Measurements from ENCODE around the gene GCN1. TPM values are rescaled to one million over a fixed set of nuclear protein-coding genes. Genes with fewer than 3 reads are reported as not detected.

GCN1 gene
- total RNA-seq, 2 experiments from 2014 or later = 101 to 110 TPM

- no peak overlapping the region for H3K4me3 Mint-ChIP-seq
- POLR2A ChIA-PET = interaction anchor here (2.2 kb wide), 1 partner anchor 13 kb away, joined by 13 read pairs; the partner anchor contains the start of gene RAB35
- no peaks in the 10 kb centered on the region for H3K27me3 Mint-ChIP-seq
- H3K4me1 Mint-ChIP-seq = peaks cover 10% of the 10 kb centered on the region
- DNase-seq (no peak), ATAC-seq (ENCODE audit: low read depth) (no peak)
- H3K9me3 Mint-ChIP-seq = no peaks in the 10 kb centered on the region
- H3K36me3 Mint-ChIP-seq = peaks cover 9% of the 10 kb centered on the region
- H3K27ac Mint-ChIP-seq = no peak overlapping the region
Measured at GRCh38 chr12:120103371-120103770, 91.1 kb downstream of the GCN1 start.

- DNase-seq (no peak), ATAC-seq (ENCODE audit: low read depth) (no peak)
- H3K4me1 Mint-ChIP-seq = peaks cover 7% of the 10 kb centered on the region
- H3K4me3 Mint-ChIP-seq = no peak overlapping the region
- POLR2A ChIA-PET = interaction anchor here (2.2 kb wide), 1 partner anchor 13 kb away, joined by 13 read pairs; the partner anchor contains the start of gene RAB35
- no peaks in the 10 kb centered on the region for H3K9me3 Mint-ChIP-seq
- peaks cover 10% of the 10 kb centered on the region for H3K36me3 Mint-ChIP-seq
- H3K27me3 Mint-ChIP-seq = no peaks in the 10 kb centered on the region
- no peak overlapping the region for H3K27ac Mint-ChIP-seq
Measured at GRCh38 chr12:120103044-120103338, 91.5 kb downstream of the GCN1 start.

- no peaks in the 10 kb centered on the region for H3K27me3 Mint-ChIP-seq
- H3K27ac Mint-ChIP-seq = no peak overlapping the region
- no peaks in the 10 kb centered on the region for H3K9me3 Mint-ChIP-seq
- H3K36me3 Mint-ChIP-seq = peaks cover 11% of the 10 kb centered on the region
- DNase-seq (no peak), ATAC-seq (ENCODE audit: low read depth) (no peak)
- no peak overlapping the region for H3K4me3 Mint-ChIP-seq
- peaks cover 6% of the 10 kb centered on the region for H3K4me1 Mint-ChIP-seq
- POLR2A ChIA-PET = interaction anchor here (1.3 to 2.2 kb wide), 3 partner anchors 12 to 99 kb away, joined by 3 to 13 read pairs (median 3); partner anchors contain the start of genes RAB35 and RPLP0
Measured at GRCh38 chr12:120102189-120103043, 92.1 kb downstream of the GCN1 start.

GRCh38 chr12:120101617-120102016 lies 92.9 kb downstream of the GCN1 start:
- Mint-ChIP-seq H3K27ac (peak overlapping the region; percentile 32), H3K27me3 (no peaks in the 10 kb centered on the region), H3K4me1 (peaks cover 6% of the 10 kb centered on the region), H3K4me3 (no peak overlapping the region), H3K36me3 (peaks cover 11% of the 10 kb centered on the region), H3K9me3 (no peaks in the 10 kb centered on the region)
- DNase-seq = no peak
- ATAC-seq (ENCODE audit: low read depth) = no peak
- POLR2A ChIA-PET = interaction anchor here (1.3 to 2.2 kb wide), 3 partner anchors 13 to 100 kb away, joined by 3 to 13 read pairs (median 3); partner anchors contain the start of genes RAB35 and RPLP0

GRCh38 chr12:120101182-120101581 lies 93.3 kb downstream of the GCN1 start:
- peaks cover 10% of the 10 kb centered on the region for H3K36me3 Mint-ChIP-seq
- peaks cover 6% of the 10 kb centered on the region for H3K4me1 Mint-ChIP-seq
- H3K9me3 Mint-ChIP-seq = no peaks in the 10 kb centered on the region
- DNase-seq (no peak), ATAC-seq (ENCODE audit: low read depth) (no peak)
- H3K27me3 Mint-ChIP-seq = no peaks in the 10 kb centered on the region
- POLR2A ChIA-PET = interaction anchor here (1.3 to 1.4 kb wide), 2 partner anchors 13 to 100 kb away, joined by 3 read pairs; partner anchors contain the start of gene RPLP0
- H3K4me3 Mint-ChIP-seq = no peak overlapping the region
- H3K27ac Mint-ChIP-seq = peak overlapping the region; percentile 32

- Mint-ChIP-seq H3K27ac (no peak overlapping the region), H3K9me3 (no peaks in the 10 kb centered on the region), H3K4me1 (peaks cover 6% of the 10 kb centered on the region), H3K27me3 (no peaks in the 10 kb centered on the region), H3K4me3 (no peak overlapping the region), H3K36me3 (peaks cover 7% of the 10 kb centered on the region)
- DNase-seq (no peak), ATAC-seq (ENCODE audit: low read depth) (no peak)
- POLR2A ChIA-PET = interaction anchor here (1.4 kb wide), 1 partner anchor 101 kb away, joined by 3 read pairs; the partner anchor contains the start of gene RPLP0
Measured at GRCh38 chr12:120100630-120101029, 93.9 kb downstream of the GCN1 start.

GRCh38 chr12:120099738-120100137 lies 94.8 kb downstream of the GCN1 start:
- Mint-ChIP-seq H3K9me3 (no peaks in the 10 kb centered on the region), H3K4me1 (peaks cover 6% of the 10 kb centered on the region), H3K27me3 (no peaks in the 10 kb centered on the region), H3K27ac (no peak overlapping the region), H3K4me3 (no peak overlapping the region), H3K36me3 (peaks cover 7% of the 10 kb centered on the region)
- POLR2A ChIA-PET = no interaction called here
- no peak for DNase-seq
- ATAC-seq (ENCODE audit: low read depth) = no peak

- Mint-ChIP-seq H3K36me3 (peaks cover 6% of the 10 kb centered on the region), H3K27me3 (no peaks in the 10 kb centered on the region), H3K9me3 (no peaks in the 10 kb centered on the region), H3K27ac (no peak overlapping the region), H3K4me1 (peaks cover 8% of the 10 kb centered on the region), H3K4me3 (no peak overlapping the region)
- DNase-seq (no peak), ATAC-seq (ENCODE audit: low read depth) (no peak)
- POLR2A ChIA-PET = no interaction called here
Measured at GRCh38 chr12:120098756-120099470, 95.6 kb downstream of the GCN1 start.

- Mint-ChIP-seq H3K4me3 (no peak overlapping the region), H3K27ac (no peak overlapping the region), H3K36me3 (peaks cover 3% of the 10 kb centered on the region), H3K4me1 (peaks cover 4% of the 10 kb centered on the region), H3K27me3 (no peaks in the 10 kb centered on the region), H3K9me3 (no peaks in the 10 kb centered on the region)
- POLR2A ChIA-PET = no interaction called here
- DNase-seq (no peak), ATAC-seq (ENCODE audit: low read depth) (no peak)
Measured at GRCh38 chr12:120096671-120097202, 97.8 kb downstream of the GCN1 start.

GRCh38 chr12:120095736-120096135 lies 98.8 kb downstream of the GCN1 start:
- Mint-ChIP-seq H3K9me3 (no peaks in the 10 kb centered on the region), H3K4me1 (peaks cover 2% of the 10 kb centered on the region), H3K4me3 (no peak overlapping the region), H3K27ac (no peak overlapping the region), H3K27me3 (no peaks in the 10 kb centered on the region), H3K36me3 (peaks cover 8% of the 10 kb centered on the region)
- POLR2A ChIA-PET = no interaction called here
- DNase-seq (no peak), ATAC-seq (ENCODE audit: low read depth) (no peak)

GRCh38 chr12:120095331-120095730 lies 99.2 kb downstream of the GCN1 start:
- no peak overlapping the region for H3K27ac Mint-ChIP-seq
- H3K27me3 Mint-ChIP-seq = no peaks in the 10 kb centered on the region
- POLR2A ChIA-PET = no interaction called here
- H3K4me1 Mint-ChIP-seq = peaks cover 2% of the 10 kb centered on the region
- H3K36me3 Mint-ChIP-seq = peaks cover 8% of the 10 kb centered on the region
- no peak for DNase-seq
- ATAC-seq (ENCODE audit: low read depth) = no peak
- no peak overlapping the region for H3K4me3 Mint-ChIP-seq
- H3K9me3 Mint-ChIP-seq = no peaks in the 10 kb centered on the region

GRCh38 chr12:120094485-120094884 lies 100.0 kb downstream of the GCN1 start:
- Mint-ChIP-seq H3K4me3 (no peak overlapping the region), H3K36me3 (peaks cover 10% of the 10 kb centered on the region), H3K27ac (no peak overlapping the region), H3K4me1 (peaks cover 2% of the 10 kb centered on the region), H3K27me3 (no peaks in the 10 kb centered on the region), H3K9me3 (no peaks in the 10 kb centered on the region)
- POLR2A ChIA-PET = no interaction called here
- ATAC-seq (ENCODE audit: low read depth) (no peak), DNase-seq (no peak)

- H3K4me3 Mint-ChIP-seq = no peak overlapping the region
- peaks cover 5% of the 10 kb centered on the region for H3K4me1 Mint-ChIP-seq
- DNase-seq (no peak), ATAC-seq (ENCODE audit: low read depth) (peak; percentile 13)
- H3K9me3 Mint-ChIP-seq = no peaks in the 10 kb centered on the region
- no peak overlapping the region for H3K27ac Mint-ChIP-seq
- POLR2A ChIA-PET = no interaction called here
- peaks cover 14% of the 10 kb centered on the region for H3K36me3 Mint-ChIP-seq
- no peaks in the 10 kb centered on the region for H3K27me3 Mint-ChIP-seq
Measured at GRCh38 chr12:120093592-120094355, 100.7 kb downstream of the GCN1 start.
